AG10803 (cell line): ENCODE data around the gene MSN.

Source experiments
- DNase-seq: peaks from one replicate; pipeline ENCODE4 v3.0.0; 2010; ENCODE audit warnings: low read depth
- H3K4me3 ChIP-seq: 2 replicates; pipeline ENCODE4 v1.5.1; 2011; ENCODE audit warnings: mild to moderate bottlenecking, low read length, control low read depth
- CTCF ChIP-seq: conservative IDR thresholded peaks from 2 replicates; pipeline ENCODE4 v1.5.1; 2011; ENCODE audit warnings: mild to moderate bottlenecking, low read length, control low read depth, inconsistent platforms

The MSN gene

DNA sequence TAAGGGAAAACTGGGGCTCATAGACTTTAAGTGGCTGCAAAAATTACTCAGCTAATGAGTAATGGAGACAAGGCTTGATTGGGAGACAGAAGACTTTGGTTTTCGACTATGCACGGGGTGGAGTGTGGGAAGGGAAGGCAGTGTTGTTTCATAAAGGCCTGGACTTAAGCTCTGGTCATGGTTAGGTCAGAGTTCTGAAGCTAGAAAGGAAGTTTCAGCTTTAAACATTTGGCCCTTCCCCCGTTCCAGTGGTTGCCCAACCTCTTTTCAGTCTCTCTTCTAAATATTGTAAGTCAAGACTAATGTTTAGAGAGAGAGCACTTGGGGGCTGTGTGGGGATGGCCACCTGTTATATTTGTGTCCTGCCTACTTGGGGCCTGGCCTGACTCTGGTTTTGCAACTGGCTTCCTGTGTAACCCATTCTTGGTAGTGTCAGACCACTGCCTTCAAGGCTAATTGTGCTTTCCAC is 21.0 kb downstream of the MSN start:
- peak; percentile 57 for DNase-seq
- no peak for TF ChIP-seq CTCF
- no peak overlapping the region for H3K4me3 ChIP-seq

DNA sequence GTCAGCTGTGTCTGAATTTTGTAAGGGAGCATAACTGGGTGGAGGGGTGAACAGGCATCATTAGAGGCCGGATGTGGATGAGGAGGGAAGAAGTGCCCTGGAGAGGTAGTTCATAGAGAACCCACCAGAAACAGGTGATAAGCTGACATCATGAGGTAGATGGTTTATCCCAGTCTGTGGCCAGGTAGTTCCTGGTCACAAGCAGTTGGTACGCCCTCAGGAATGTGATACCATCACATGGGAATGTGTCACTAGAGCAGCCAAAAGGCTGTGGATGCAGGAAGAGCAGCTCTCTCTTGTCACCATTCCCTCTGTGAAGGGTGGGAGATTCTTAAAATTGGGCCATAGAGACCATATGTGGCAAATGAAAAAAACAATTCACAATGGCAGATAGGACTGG is 21.9 kb downstream of the MSN start:
- no peak for DNase-seq

GRCh38 chrX:65690057-65690855 is 22.8 kb downstream of the MSN start:
- peak; percentile 75 for DNase-seq
- H3K4me3 ChIP-seq = no peak overlapping the region
- TF ChIP-seq CTCF = no peak

More for the DNA sequence above, 21.9 kb downstream of the MSN start:
- H3K4me3 ChIP-seq = no peak overlapping the region
- no peak for TF ChIP-seq CTCF

DNA sequence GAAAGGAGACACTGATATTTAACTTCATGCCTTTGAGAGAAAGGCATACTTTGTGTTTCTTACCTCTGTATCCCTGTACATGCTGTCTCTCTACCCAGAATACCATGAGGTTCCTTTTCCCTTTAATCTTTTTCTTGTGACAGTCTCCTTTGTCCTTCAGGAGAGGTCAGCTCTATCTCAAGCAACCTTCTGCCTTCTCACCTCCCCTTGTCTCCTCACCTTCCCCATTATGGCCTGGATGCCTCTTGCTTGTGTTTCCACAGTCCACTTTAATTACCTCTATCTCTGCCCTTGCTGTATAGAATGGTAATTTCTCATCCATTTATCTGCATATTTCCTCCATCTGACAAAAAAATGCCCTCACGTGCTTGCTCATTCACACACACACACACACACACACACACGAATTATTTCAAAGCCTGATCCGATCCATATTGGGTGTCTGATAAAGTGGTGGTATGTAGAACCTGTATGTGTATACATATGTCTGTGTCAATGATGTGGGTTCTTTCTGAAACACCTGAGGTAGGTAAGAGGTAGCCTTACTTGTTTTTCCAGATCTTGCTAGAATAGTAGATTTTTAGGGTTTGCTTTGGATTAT is 28.5 kb downstream of the MSN start:
- no peak for TF ChIP-seq CTCF
- DNase-seq = no peak
- H3K4me3 ChIP-seq = no peak overlapping the region

DNA sequence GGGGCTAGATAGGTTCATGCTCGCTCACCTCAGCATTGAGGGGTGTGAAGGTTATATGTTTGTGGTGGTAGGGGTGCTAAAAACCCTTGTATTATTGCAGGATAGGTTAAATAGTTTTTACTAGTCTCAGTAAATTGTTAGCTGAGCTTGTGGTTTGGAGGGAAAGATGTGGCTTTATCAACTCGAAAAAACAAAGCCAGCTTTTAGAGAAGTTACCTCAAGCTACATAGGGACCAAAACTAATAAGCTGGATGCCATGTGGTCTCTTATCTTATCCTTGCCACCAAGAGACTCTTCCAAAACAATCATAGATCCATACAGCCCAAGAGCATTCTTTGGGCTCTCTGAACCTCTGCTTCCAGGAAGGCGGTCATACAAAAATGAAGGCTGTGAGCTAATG is 29.2 kb downstream of the MSN start:
- H3K4me3 ChIP-seq = no peak overlapping the region
- no peak for DNase-seq
- TF ChIP-seq CTCF = no peak

DNA sequence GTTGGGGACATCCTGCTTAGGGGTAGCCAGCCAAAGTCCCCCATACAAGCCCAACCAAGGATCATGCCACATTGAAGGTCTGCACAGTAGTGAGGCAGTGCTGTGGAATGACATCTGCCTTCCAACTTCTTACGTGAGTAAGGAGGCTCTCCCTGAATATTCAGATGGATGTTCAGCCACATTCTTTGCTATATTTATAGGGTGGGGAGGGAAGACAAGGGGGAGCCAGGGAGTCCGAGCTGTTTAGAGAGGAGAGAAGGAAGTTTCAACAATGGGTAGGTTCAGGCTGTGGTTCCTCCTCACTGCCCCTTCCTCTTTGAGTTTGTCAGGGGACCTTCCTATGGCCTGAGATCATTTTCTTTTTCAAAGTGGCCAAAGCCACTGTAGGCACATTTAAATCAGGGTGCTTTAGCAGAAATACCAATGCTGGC is 29.8 kb downstream of the MSN start:
- TF ChIP-seq CTCF = no peak
- DNase-seq = peak; percentile 84
- no peak overlapping the region for H3K4me3 ChIP-seq
